H9 (cell line): Measurements from ENCODE around the gene NMT1. TPM values are rescaled to one million over a fixed set of nuclear protein-coding genes. Genes with fewer than 3 reads are reported as not detected.

Experiments used
- DNase-seq: peaks from one replicate; pipeline ENCODE4 v3.0.0-alpha.2; 2017
- H2AFZ ChIP-seq: one replicate; pipeline ENCODE4 v1.6.1; 2013; ENCODE audit warnings: mild to moderate bottlenecking, low read length, control low read depth, moderate library complexity
- H2AK5ac ChIP-seq: 2 replicates; pipeline ENCODE4 v1.6.1; 2013; ENCODE audit warnings: low read length, control low read depth, mixed read lengths; ENCODE audit not compliant: insufficient read length
- H2BK120ac ChIP-seq: one replicate; pipeline ENCODE4 v1.6.1; 2013; ENCODE audit warnings: low read depth, mild to moderate bottlenecking, low read length, control low read depth, inconsistent platforms; ENCODE audit not compliant: poor library complexity, severe bottlenecking
- H2BK12ac ChIP-seq: 2 replicates; pipeline ENCODE4 v1.6.1; 2013; ENCODE audit warnings: low read length, control low read depth, mixed read lengths, low read depth; ENCODE audit not compliant: insufficient read length
- H2BK15ac ChIP-seq: 2 replicates; pipeline ENCODE4 v1.6.1; 2013; ENCODE audit warnings: low read depth, low read length, control low read depth
- H2BK20ac ChIP-seq: one replicate; pipeline ENCODE4 v1.6.1; 2013; ENCODE audit warnings: low read depth, mild to moderate bottlenecking, low read length, control low read depth, inconsistent platforms; ENCODE audit not compliant: poor library complexity, severe bottlenecking
- H2BK5ac ChIP-seq: 2 replicates; pipeline ENCODE4 v1.6.1; 2013; ENCODE audit warnings: low read length, control low read depth, mixed read lengths; ENCODE audit not compliant: insufficient read length
- H3K14ac ChIP-seq: 2 replicates; pipeline ENCODE4 v1.6.1; 2013; ENCODE audit warnings: low read length, control low read depth; ENCODE audit not compliant: insufficient read depth
- H3K18ac ChIP-seq: 2 replicates; pipeline ENCODE4 v1.6.1; 2013; ENCODE audit warnings: low read depth, mild to moderate bottlenecking, mixed read lengths, low read length, control low read depth; ENCODE audit not compliant: insufficient read length
- H3K23ac ChIP-seq: 2 replicates; pipeline ENCODE4 v1.6.1; 2013; ENCODE audit warnings: low read length, control low read depth, mixed read lengths, low read depth; ENCODE audit not compliant: insufficient read length
- H3K23me2 ChIP-seq: 2 replicates; pipeline ENCODE4 v1.6.1; 2013; ENCODE audit warnings: low read depth, mild to moderate bottlenecking, mixed read lengths, low read length, control low read depth; ENCODE audit not compliant: insufficient read length, poor library complexity, severe bottlenecking
- H3K27ac ChIP-seq: 2 replicates; pipeline ENCODE4 v1.5.1; 2013; ENCODE audit warnings: low read length, control low read depth, mixed read lengths, low read depth; ENCODE audit not compliant: insufficient read length
- H3K27me3 ChIP-seq: 2 replicates; pipeline ENCODE4 v1.6.1; 2013; ENCODE audit warnings: low read length, control low read depth, inconsistent platforms; ENCODE audit not compliant: insufficient read depth
- H3K4ac ChIP-seq: 2 replicates; pipeline ENCODE4 v1.6.1; 2013; ENCODE audit warnings: low read depth, mild to moderate bottlenecking, control low read depth, inconsistent platforms, low read length, moderate library complexity
- H3K4me1 ChIP-seq: 2 replicates; pipeline ENCODE4 v1.6.1; 2013; ENCODE audit warnings: low read length, control low read depth, inconsistent platforms; ENCODE audit not compliant: insufficient read depth
- H3K4me2 ChIP-seq: 2 replicates; pipeline ENCODE4 v1.6.1; 2013; ENCODE audit warnings: low read length, control low read depth, mixed read lengths; ENCODE audit not compliant: insufficient read length, insufficient read depth
- H3K56ac ChIP-seq: 2 replicates; pipeline ENCODE4 v1.6.1; 2013; ENCODE audit warnings: low read depth, mild to moderate bottlenecking, mixed read lengths, low read length, control low read depth; ENCODE audit not compliant: insufficient read length
- H3K79me1 ChIP-seq: 2 replicates; pipeline ENCODE4 v1.6.1; 2013; ENCODE audit warnings: low read depth, mild to moderate bottlenecking, moderate library complexity, low read length, control low read depth, inconsistent platforms; ENCODE audit not compliant: insufficient read depth, poor library complexity, severe bottlenecking
- H3K79me2 ChIP-seq: 2 replicates; pipeline ENCODE4 v1.6.1; 2013; ENCODE audit warnings: low read length, control low read depth, inconsistent platforms; ENCODE audit not compliant: insufficient read depth
- H3K9ac ChIP-seq: 2 replicates; pipeline ENCODE4 v1.6.1; 2013; ENCODE audit warnings: low read length, control low read depth, mixed read lengths; ENCODE audit not compliant: insufficient read length; ENCODE audit errors: extremely low read depth
- H3K9me3 ChIP-seq: one replicate; pipeline ENCODE4 v1.6.1; 2013; ENCODE audit warnings: low read depth, low read length, inconsistent platforms; ENCODE audit not compliant: control insufficient read depth
- H3T11ph ChIP-seq: one replicate; pipeline ENCODE4 v1.6.1; 2013; ENCODE audit warnings: mild to moderate bottlenecking, low read length, control low read depth, inconsistent platforms
- H4K20me1 ChIP-seq: one replicate; pipeline ENCODE4 v1.6.1; 2013; ENCODE audit not compliant: control insufficient read depth, insufficient read length, insufficient read depth
- H4K5ac ChIP-seq: 2 replicates; pipeline ENCODE4 v1.6.1; 2013; ENCODE audit warnings: low read depth, mild to moderate bottlenecking, mixed read lengths, low read length, control low read depth; ENCODE audit not compliant: insufficient read length
- H4K8ac ChIP-seq: replicated peaks from 2 replicates; pipeline ENCODE4 v1.6.1; 2013; ENCODE audit warnings: low read length, control low read depth, mixed read lengths, low read depth; ENCODE audit not compliant: insufficient read length
- H4K91ac ChIP-seq: 2 replicates; pipeline ENCODE4 v1.6.1; 2013; ENCODE audit warnings: low read depth, mild to moderate bottlenecking, moderate library complexity, mixed read lengths, low read length, control low read depth; ENCODE audit not compliant: insufficient read length
- H3K27ac Mint-ChIP-seq, 3 experiments: 2 replicates in 2 of 3; 3 replicates in 1 of 3; pipeline ENCODE4 v1.8.0; 2020 to 2021; ENCODE audit warnings: mixed read lengths in 3 of 3, mild to moderate bottlenecking in 1 of 3, moderate library complexity in 1 of 3
- H3K27me3 Mint-ChIP-seq: 2 replicates; pipeline ENCODE4 v1.8.0; 2021; ENCODE audit warnings: low read depth, mild to moderate bottlenecking, moderate library complexity, mixed read lengths
- H3K36me3 Mint-ChIP-seq, 3 experiments: 2 replicates in 2 of 3; 3 replicates in 1 of 3; pipeline ENCODE4 v1.8.0; 2020 to 2021; ENCODE audit warnings: low read depth in 3 of 3, mixed read lengths in 3 of 3; ENCODE audit not compliant: insufficient read depth in 1 of 3
- H3K4me1 Mint-ChIP-seq, 2 experiments: 2 replicates each; pipeline ENCODE4 v1.8.0; 2020; ENCODE audit warnings: mixed read lengths in 2 of 2
- H3K4me3 Mint-ChIP-seq, 2 experiments: 2 replicates in 1 of 2; 3 replicates in 1 of 2; pipeline ENCODE4 v1.8.0; 2020 to 2021; ENCODE audit warnings: mild to moderate bottlenecking in 2 of 2, mixed read lengths in 2 of 2, moderate library complexity in 1 of 2
- H3K9me3 Mint-ChIP-seq, 2 experiments: 2 replicates in 1 of 2; 3 replicates in 1 of 2; pipeline ENCODE4 v1.8.0; 2020; ENCODE audit warnings: mild to moderate bottlenecking in 2 of 2, mixed read lengths in 2 of 2, moderate library complexity in 1 of 2
- CTCF ChIP-seq: fragments of 200-600 bp; sonication (generic); conservative IDR thresholded peaks from 3 replicates; pipeline ENCODE4 v1.8.0; 2021; ENCODE audit warnings: antibody characterized with exemption, mild to moderate bottlenecking
- WGBS: extraction: QIAGEN DNeasy Blood & Tissue Kit; methylation state at CpG from one replicate; pipeline ENCODE4 v1.1.7; 2013; ENCODE audit warnings: missing lambda C conversion rate, low lambda C conversion rate, mixed read lengths; ENCODE audit not compliant: insufficient read length; ENCODE audit errors: extremely low coverage; 5-methylcytosine and 5-hydroxymethylcytosine counted together
- total RNA-seq: library from RNA; stranded (reverse); gene quantifications from 2 replicates; pipeline ENCODE4 v1.2.1, GENCODE V29; 2021

Gene NMT1
- total RNA-seq, 1 experiment from 2014 or later = 150 TPM

GRCh38 chr17:45013021-45013997 is 47.8 kb upstream of the NMT1 start:
- no peaks in the 10 kb centered on the region for H4K20me1 ChIP-seq
- no peak overlapping the region for H4K5ac ChIP-seq
- no peak overlapping the region for H4K91ac ChIP-seq
- H3K27ac ChIP-seq = no peak overlapping the region
- H4K8ac ChIP-seq = no peak overlapping the region
- no peaks in the 10 kb centered on the region for H3K79me2 ChIP-seq
- no peak overlapping the region for H2BK120ac ChIP-seq
- no peak overlapping the region for H2BK12ac ChIP-seq
- H3K27ac Mint-ChIP-seq = peak overlapping the region in 1 of 3 experiments; percentile 67; a peak in 1 of 7 replicates
- H2AFZ ChIP-seq = no peak overlapping the region
- no peak overlapping the region for H3K56ac ChIP-seq
- peaks cover 2% of the 10 kb centered on the region; the same call in 1 of the 2 replicates for H3K27me3 ChIP-seq
- no peak overlapping the region for H2BK5ac ChIP-seq
- H3K4me2 ChIP-seq = no peak overlapping the region
- no peak overlapping the region; a peak in 1 of 5 replicates for H3K4me3 Mint-ChIP-seq
- H3K9me3 ChIP-seq = no peaks in the 10 kb centered on the region
- peaks cover 20% of the 10 kb centered on the region for H3K27me3 Mint-ChIP-seq
- no peak overlapping the region for H2AK5ac ChIP-seq
- H2BK20ac ChIP-seq = no peak overlapping the region
- H2BK15ac ChIP-seq = no peak overlapping the region
- no peak overlapping the region for H3K23ac ChIP-seq
- no CpG with 5 or more reads among the region's 17 CpGs for WGBS
- no peak overlapping the region for H3T11ph ChIP-seq
- H3K4me1 Mint-ChIP-seq = peaks cover 14 to 30% of the 10 kb centered on the region in 2 experiments
- no peak overlapping the region for H3K18ac ChIP-seq
- H3K79me1 ChIP-seq = no peaks in the 10 kb centered on the region
- H3K4ac ChIP-seq = no peak overlapping the region
- no peak overlapping the region for H3K14ac ChIP-seq
- no peaks in the 10 kb centered on the region; the same call in 1 of the 2 replicates for H3K4me1 ChIP-seq
- no peaks in the 10 kb centered on the region for H3K9me3 Mint-ChIP-seq
- TF ChIP-seq CTCF = no peak
- peak; percentile 63 for DNase-seq
- H3K23me2 ChIP-seq = no peaks in the 10 kb centered on the region
- no peaks in the 10 kb centered on the region for H3K36me3 Mint-ChIP-seq
- no peak overlapping the region for H3K9ac ChIP-seq
